ENCODE data around the gene TATDN2.

DNA sequence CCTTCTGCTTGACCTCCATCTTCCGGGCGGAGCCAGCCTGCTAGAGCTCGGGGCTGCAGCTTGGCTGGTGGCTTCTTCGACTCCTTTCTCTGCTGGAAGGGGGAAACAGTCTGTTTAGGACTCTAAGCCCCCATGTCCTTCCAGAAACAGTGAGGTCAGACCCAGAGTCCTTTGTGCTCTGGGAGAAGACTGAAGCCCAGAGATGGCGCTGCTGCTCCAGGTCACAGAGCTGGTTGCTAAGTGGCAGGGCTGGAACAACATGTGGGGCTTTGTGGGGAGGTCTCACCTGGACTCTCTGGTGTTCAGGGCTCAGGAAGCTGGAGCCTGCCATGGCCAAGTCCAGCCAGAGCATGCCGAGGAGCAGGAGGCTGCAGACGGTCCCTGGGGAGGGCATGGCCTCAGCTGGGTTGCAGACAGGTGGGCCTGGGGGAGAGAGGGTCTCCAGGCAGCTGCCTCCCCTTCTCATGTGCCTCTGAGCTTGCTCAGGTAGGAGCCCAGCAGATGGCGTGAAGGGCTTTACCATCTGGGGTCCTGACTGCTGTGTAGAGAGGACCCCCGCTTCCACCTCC, 41.6 kb downstream of the TATDN2 start:
- TF ChIP-seq PATZ1 (CRISPR knock-in tag; IDR thresholded peaks at IDR 0.05; ENCODE audit: borderline replicate concordance) (no peak), OSR1 (CRISPR knock-in tag; IDR thresholded peaks at IDR 0.05) (no peak), ZNF8 (CRISPR knock-in tag; IDR thresholded peaks at IDR 0.05) (no peak), TOX (CRISPR knock-in tag; IDR thresholded peaks at IDR 0.05; ENCODE audit: borderline replicate concordance) (no peak), ARNTL (CRISPR knock-in tag; IDR thresholded peaks at IDR 0.05; ENCODE audit: borderline replicate concordance, low read depth) (no peak), BACH2 (CRISPR knock-in tag; IDR thresholded peaks at IDR 0.05; ENCODE audit: borderline replicate concordance) (no peak), ZFP3 (CRISPR knock-in tag; IDR thresholded peaks at IDR 0.05) (no peak)
- TF ChIP-seq, protein P1, sequence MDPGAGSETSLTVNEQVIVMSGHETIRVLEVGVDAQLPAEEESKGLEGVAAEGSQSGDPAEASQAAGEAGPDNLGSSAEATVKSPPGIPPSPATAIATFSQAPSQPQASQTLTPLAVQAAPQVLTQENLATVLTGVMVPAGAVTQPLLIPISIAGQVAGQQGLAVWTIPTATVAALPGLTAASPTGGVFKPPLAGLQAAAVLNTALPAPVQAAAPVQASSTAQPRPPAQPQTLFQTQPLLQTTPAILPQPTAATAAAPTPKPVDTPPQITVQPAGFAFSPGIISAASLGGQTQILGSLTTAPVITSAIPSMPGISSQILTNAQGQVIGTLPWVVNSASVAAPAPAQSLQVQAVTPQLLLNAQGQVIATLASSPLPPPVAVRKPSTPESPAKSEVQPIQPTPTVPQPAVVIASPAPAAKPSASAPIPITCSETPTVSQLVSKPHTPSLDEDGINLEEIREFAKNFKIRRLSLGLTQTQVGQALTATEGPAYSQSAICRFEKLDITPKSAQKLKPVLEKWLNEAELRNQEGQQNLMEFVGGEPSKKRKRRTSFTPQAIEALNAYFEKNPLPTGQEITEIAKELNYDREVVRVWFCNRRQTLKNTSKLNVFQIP (CRISPR knock-in tag; IDR thresholded peaks at IDR 0.05; ENCODE audit: borderline replicate concordance, low read depth), result no peak

All from SK-N-SH treated with all-trans-retinoic acid at 6 μM for 48 hours (cell line).